WERI-Rb-1 (cell line): ENCODE measurements around the gene MS4A4E.
A peak's percentile ranks its signal among the peaks of the same experiment; 100 is the strongest.

Source experiments
- DNase-seq: peaks from one replicate; pipeline ENCODE4 v3.0.0-alpha.2; 2020
- H3K27ac ChIP-seq: fragments of 250-450 bp; sonication (Bioruptor Pico); 2 replicates; pipeline ENCODE4 v1.5.1; 2020; ENCODE audit warnings: mild to moderate bottlenecking, moderate library complexity
- H3K27me3 ChIP-seq: fragments of 250-450 bp; sonication (Bioruptor Pico); 2 replicates; pipeline ENCODE4 v1.5.1; 2021; ENCODE audit warnings: mild to moderate bottlenecking, low read depth, moderate library complexity; ENCODE audit not compliant: insufficient read depth, severe bottlenecking
- H3K36me3 ChIP-seq: fragments of 250-450 bp; sonication (Bioruptor Pico); 2 replicates; pipeline ENCODE4 v1.5.1; 2020; ENCODE audit warnings: mild to moderate bottlenecking, moderate library complexity
- H3K4me3 ChIP-seq: 2 replicates; pipeline ENCODE4 v1.5.1; 2011; ENCODE audit warnings: low read depth, mild to moderate bottlenecking, control low read depth, low read length
- H3K9me3 ChIP-seq: fragments of 250-450 bp; sonication (Bioruptor Pico); 2 replicates; pipeline ENCODE4 v1.5.1; 2021; ENCODE audit warnings: mild to moderate bottlenecking, moderate library complexity; ENCODE audit not compliant: severe bottlenecking
- TF ChIP-seq, protein P1 (sequence below): IDR thresholded peaks from 2 replicates; pipeline ENCODE4 v1.5.1; 2011; ENCODE audit warnings: low read depth, mild to moderate bottlenecking, control low read depth, inconsistent platforms, low read length

The MS4A4E gene

DNA sequence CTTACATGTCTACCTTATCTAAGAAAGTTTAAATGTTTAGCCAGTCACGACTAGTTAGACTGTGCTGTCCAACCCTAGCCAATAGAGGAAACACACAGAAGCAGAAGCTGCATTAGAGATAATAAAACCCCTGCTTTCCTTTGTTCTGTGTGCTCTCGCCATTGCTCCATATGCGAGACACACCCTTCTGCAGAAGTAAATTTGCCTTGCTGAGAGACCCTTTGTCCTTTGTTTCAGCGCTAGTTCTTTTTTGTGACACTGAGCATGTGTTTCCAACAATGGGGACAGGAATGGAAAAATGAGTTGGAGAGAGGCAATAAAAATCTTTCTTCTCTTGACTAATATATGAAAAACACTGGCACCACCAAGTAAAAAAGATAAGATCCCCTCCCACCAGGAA lies 18.1 kb upstream of the MS4A4E start:
- no peaks in the 10 kb centered on the region for H3K36me3 ChIP-seq

DNA sequence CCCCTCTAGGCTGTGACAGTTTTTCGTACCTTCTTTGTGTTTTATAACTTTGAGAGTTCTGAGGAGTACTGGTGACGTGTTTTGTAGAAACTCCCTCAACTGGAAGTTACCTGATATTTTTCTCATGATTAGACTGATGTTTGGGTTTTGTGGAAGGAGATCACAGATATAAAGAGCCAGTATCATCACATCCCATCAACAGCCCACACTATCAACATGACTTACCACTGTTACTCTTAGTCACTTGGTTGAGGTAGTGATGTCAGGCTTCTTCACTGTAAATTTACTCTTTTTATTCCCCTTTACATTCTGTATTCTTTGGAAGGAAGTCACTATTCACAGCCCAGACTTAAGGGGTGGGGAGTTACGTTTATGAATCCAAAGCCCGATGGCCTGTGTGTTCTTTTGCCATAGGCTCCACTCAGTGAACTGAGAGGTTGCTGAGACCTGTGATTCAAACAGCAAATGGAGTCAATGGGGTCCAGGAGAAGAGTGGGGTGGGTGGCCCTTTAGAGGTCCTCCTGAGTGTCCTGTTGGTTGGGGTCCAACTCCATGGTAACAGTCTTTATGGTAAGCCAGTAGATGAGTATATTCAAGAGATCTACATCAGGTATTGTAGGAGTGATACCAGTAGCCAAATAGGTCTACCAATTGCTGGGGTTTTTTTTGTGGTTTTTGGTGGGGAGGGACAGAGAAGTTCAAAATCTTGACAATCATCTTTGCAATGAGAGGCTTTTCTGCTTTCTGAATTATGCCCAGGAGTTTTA lies 15.2 kb upstream of the MS4A4E start:
- H3K4me3 ChIP-seq: no peak overlapping the region
- H3K27ac ChIP-seq: no peak overlapping the region
- H3K27me3 ChIP-seq: no peaks in the 10 kb centered on the region
- DNase-seq: no peak
- H3K36me3 ChIP-seq: no peaks in the 10 kb centered on the region
- peaks cover 17% of the 10 kb centered on the region for H3K9me3 ChIP-seq
- TF ChIP-seq, protein P1, sequence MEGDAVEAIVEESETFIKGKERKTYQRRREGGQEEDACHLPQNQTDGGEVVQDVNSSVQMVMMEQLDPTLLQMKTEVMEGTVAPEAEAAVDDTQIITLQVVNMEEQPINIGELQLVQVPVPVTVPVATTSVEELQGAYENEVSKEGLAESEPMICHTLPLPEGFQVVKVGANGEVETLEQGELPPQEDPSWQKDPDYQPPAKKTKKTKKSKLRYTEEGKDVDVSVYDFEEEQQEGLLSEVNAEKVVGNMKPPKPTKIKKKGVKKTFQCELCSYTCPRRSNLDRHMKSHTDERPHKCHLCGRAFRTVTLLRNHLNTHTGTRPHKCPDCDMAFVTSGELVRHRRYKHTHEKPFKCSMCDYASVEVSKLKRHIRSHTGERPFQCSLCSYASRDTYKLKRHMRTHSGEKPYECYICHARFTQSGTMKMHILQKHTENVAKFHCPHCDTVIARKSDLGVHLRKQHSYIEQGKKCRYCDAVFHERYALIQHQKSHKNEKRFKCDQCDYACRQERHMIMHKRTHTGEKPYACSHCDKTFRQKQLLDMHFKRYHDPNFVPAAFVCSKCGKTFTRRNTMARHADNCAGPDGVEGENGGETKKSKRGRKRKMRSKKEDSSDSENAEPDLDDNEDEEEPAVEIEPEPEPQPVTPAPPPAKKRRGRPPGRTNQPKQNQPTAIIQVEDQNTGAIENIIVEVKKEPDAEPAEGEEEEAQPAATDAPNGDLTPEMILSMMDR: no peak

More for the DNA sequence above, 18.1 kb upstream of the MS4A4E start:
- Histone ChIP-seq H3K4me3 (no peak overlapping the region), H3K27ac (no peak overlapping the region), H3K27me3 (peaks cover 5% of the 10 kb centered on the region), H3K9me3 (peaks cover 11% of the 10 kb centered on the region)
- TF ChIP-seq, protein P1: no peak
- DNase-seq: no peak

DNA sequence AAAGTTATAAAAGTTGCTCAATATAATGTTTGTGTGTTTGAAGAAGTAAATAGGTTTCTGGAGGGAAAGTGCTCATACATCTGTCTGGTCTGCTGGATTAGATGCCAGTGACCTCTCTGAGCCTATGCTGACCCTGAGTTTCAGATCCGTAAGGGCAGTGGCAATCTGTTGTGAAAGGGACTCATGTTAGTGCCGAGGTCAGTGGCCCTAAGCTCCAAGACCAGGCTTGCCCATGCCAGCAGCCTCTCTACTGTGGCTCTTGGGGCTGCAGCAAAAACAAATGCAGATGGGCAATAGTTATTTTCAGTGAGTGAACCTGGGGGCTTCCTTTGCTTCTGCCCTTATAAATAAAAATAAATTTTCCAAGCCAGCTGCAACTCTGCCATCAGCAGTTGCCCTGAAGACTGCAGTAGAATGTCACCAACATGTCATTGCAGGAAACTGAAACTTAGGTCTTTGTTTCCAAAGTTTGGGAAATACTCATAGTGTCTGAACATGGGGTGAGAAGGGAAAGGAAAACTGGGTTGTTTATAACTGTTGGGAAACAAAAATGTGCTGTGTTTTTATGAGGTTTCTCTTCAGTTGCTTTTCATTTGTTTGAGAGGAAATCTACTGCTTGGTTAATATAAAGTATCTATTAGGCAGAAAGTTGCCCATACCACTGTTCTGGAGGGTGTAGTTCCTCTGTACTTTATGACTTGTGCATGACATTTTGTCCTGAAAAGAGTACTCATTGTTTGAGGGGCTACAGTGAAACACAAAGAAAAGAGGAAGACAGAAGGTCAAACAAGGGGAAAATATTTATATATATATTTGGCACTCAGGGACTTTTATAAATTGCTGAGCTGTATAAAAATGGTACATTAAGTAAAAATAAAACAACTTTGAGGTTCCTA lies 9.5 kb upstream of the MS4A4E start:
- no peak overlapping the region for H3K4me3 ChIP-seq
- H3K9me3 ChIP-seq: peaks cover 5% of the 10 kb centered on the region
- no peak for DNase-seq
- TF ChIP-seq, protein P1: no peak
- no peak overlapping the region for H3K27ac ChIP-seq
- peaks cover 7% of the 10 kb centered on the region for H3K27me3 ChIP-seq
- no peaks in the 10 kb centered on the region for H3K36me3 ChIP-seq

DNA sequence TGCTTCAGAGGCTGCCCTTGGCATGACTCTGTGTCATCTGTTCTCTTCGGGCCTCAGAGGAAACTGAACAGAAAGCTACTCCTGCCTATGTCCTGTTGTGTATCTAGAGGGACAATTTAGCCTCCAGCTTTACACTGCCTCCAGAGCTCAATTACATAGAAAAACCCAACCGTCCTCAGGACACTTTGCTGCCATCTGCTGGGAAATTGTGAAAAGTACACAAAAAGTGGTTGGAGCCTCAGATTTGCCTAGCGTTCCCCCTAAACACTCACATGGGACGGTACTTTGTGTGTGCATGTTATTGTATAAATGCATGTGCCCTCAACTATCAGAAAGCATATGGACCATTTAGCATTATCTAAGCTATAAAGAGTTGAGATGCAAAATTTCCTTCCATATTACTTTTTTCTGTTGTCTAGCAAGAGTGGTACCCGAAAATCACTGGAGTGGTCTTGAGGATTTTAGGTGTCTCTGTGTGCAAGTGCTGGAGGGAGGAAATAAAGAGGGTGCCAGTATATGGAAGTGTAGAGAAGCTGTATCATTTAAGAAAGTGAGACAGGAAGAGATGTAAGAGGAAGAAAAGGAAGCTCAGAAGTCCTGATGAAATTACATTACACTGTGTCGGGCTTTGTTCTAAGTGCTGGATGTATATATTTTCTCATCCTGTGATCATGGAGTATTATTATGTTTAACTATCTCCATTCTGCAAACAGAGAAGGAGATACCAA lies 8.7 kb upstream of the MS4A4E start:
- Histone ChIP-seq H3K27me3 (peaks cover 7% of the 10 kb centered on the region), H3K9me3 (peaks cover 5% of the 10 kb centered on the region), H3K4me3 (no peak overlapping the region), H3K27ac (no peak overlapping the region), H3K36me3 (no peaks in the 10 kb centered on the region)
- TF ChIP-seq, protein P1: peak; percentile 42; the same call in 1 of the 2 replicates
- DNase-seq: no peak

DNA sequence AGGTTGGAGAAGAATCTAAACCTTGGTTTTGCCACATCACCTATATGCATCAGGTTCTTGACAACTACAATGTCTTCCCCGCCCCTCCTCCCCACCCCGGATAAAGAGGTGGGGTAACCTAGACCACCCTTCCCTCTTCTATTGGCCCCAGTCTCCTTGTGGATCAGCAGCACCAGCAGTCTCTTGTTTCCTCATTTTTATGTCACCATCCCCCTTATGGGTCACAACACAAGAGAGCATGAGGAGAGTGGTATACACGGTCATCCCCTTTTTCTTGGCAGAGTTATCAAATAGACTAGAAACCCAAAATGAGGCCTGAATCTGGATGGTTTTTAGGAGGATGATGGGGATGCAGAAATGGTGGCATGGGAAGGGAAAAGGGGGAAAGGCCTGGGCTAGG lies 1.2 kb downstream of the MS4A4E start:
- no peak overlapping the region for H3K4me3 ChIP-seq
- TF ChIP-seq, protein P1: no peak
- DNase-seq: no peak
- no peaks in the 10 kb centered on the region for H3K27me3 ChIP-seq
- no peaks in the 10 kb centered on the region for H3K9me3 ChIP-seq
- no peaks in the 10 kb centered on the region for H3K36me3 ChIP-seq
- H3K27ac ChIP-seq: no peak overlapping the region
